ENCODE results near the gene DCUN1D2. TPM values are rescaled to one million over a fixed set of nuclear protein-coding genes. Genes with fewer than 3 reads are reported as not detected.

DCUN1D2 gene
- total RNA-seq, 4 donors from 2014 or later = 18.7 to 28.4 (median 20.2) TPM

- Histone ChIP-seq H3K4me1 (no peaks in the 10 kb centered on the region), H3K27me3 (no peaks in the 10 kb centered on the region), H3K27ac (no peak overlapping the region), H3K9me3 (no peaks in the 10 kb centered on the region), H3K4me3 (no peak overlapping the region), H3K36me3 (peaks cover 0 to 4% (median 0%) of the 10 kb centered on the region in 4 donors)
- TF ChIP-seq CTCF (IDR thresholded peaks at IDR 0.05) (no peak), POLR2AphosphoS5 (IDR thresholded peaks at IDR 0.05) (no peak), POLR2A (IDR thresholded peaks at IDR 0.05) (no peak), EP300 (IDR thresholded peaks at IDR 0.05; ENCODE audit: low read depth) (no peak)
- in situ Hi-C loops (cut with MboI; ENCODE audit: low pct_ligation_motif_present in 1 of 4, low pct_unique_long_range_greater_than_20kb in 1 of 4, low sequenced_read_pairs in 3 of 4) (no loop called here), intact Hi-C loops (cut with DNase I; ENCODE audit: low total_unique reads) (no loop called here)
- DNase-seq = no peak
- 96% methylated on average over 14 of the region's 14 CpGs; no CpG with 5 or more reads in 1 of the 2 donors for WGBS, 2 donors (ENCODE audit: low coverage in 1 of 2)
These were observed 29.0 kb upstream of the DCUN1D2 start for GRCh38 chr13:113519556-113519955.

DNA sequence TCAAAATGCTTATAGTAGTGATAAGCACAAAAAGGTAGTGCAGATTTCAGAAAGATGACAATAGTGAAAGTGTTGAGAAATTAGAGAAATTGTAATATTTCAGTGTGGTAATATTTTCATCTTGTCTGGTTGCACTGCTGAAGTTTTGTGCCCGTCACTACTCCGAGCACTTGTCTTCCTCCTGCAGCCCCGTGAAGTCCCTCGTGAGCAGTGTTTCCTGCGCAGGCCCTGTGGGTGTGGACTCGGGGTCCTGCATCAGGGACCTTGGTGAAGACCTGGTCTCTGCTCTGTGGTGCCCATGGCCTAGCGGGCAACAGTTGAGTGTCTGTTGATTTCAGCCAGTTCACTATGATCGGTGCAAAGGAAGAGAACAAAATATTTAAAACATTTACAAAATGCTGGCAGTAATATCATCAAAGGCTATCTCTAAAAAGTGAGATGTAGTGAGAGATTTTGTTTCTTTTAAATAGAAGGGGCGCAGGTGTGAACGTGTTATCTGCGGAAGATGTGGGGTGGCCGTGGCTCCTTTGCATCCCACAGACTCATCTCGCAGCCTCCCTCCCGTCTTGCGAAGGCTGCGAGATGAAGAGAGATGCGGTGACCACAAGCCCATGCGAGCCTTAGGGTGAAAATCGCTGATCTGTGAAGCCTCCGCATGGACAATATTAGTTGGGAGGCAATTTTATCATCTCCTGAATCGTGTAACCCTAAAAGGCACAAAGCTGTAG, 27.7 kb upstream of the DCUN1D2 start:
- Histone ChIP-seq H3K27ac (no peak overlapping the region), H3K4me1 (no peaks in the 10 kb centered on the region), H3K4me3 (no peak overlapping the region), H3K9me3 (no peaks in the 10 kb centered on the region), H3K36me3 (no peaks in the 10 kb centered on the region), H3K27me3 (no peaks in the 10 kb centered on the region)
- WGBS, 2 donors (ENCODE audit: low coverage in 1 of 2) = 71 to 94% methylated on average over 9 to 21 of the region's 21 CpGs
- in situ Hi-C loops (cut with MboI; ENCODE audit: low pct_ligation_motif_present in 1 of 4, low pct_unique_long_range_greater_than_20kb in 1 of 4, low sequenced_read_pairs in 3 of 4) (no loop called here), intact Hi-C loops (cut with DNase I; ENCODE audit: low total_unique reads) (no loop called here)
- TF ChIP-seq EP300 (IDR thresholded peaks at IDR 0.05; ENCODE audit: low read depth) (no peak), CTCF (IDR thresholded peaks at IDR 0.05) (no peak), POLR2AphosphoS5 (IDR thresholded peaks at IDR 0.05) (no peak), POLR2A (IDR thresholded peaks at IDR 0.05) (no peak)
- DNase-seq = no peak

DNA sequence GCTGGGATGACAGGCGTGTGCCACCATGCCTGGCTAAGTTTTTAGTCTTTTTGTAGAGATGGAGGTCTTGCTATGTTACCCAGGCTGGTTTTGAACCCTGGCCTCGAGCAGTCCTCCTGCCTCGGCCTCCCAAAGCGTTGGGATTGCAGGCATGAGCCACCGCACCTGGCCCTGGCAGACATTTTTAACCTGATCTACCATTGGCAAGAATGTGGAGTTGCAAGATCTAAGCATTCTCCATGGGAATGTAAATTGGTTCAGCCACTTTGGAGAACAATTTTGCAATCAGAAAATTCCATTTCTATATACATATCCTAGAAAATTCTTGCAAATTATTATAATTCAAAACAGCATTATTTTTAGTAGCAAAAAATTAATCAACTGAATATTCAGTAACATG, 24.3 kb upstream of the DCUN1D2 start:
- Histone ChIP-seq H3K27me3 (no peaks in the 10 kb centered on the region), H3K27ac (no peak overlapping the region), H3K9me3 (no peaks in the 10 kb centered on the region), H3K4me1 (no peaks in the 10 kb centered on the region), H3K4me3 (no peak overlapping the region), H3K36me3 (peaks cover 0 to 14% (median 6%) of the 10 kb centered on the region in 4 donors)
- WGBS, 2 donors (ENCODE audit: low coverage in 1 of 2) = 88 to 90% methylated on average over 2 to 5 of the region's 5 CpGs
- in situ Hi-C loops (cut with MboI; ENCODE audit: low pct_ligation_motif_present in 1 of 4, low pct_unique_long_range_greater_than_20kb in 1 of 4, low sequenced_read_pairs in 3 of 4) = no loop called here
- no peak for DNase-seq
- TF ChIP-seq POLR2AphosphoS5 (IDR thresholded peaks at IDR 0.05) (no peak), EP300 (IDR thresholded peaks at IDR 0.05; ENCODE audit: low read depth) (no peak), POLR2A (IDR thresholded peaks at IDR 0.05) (no peak), CTCF (IDR thresholded peaks at IDR 0.05) (no peak)
- intact Hi-C loops (cut with DNase I; ENCODE audit: low total_unique reads) = no loop called here

DNA sequence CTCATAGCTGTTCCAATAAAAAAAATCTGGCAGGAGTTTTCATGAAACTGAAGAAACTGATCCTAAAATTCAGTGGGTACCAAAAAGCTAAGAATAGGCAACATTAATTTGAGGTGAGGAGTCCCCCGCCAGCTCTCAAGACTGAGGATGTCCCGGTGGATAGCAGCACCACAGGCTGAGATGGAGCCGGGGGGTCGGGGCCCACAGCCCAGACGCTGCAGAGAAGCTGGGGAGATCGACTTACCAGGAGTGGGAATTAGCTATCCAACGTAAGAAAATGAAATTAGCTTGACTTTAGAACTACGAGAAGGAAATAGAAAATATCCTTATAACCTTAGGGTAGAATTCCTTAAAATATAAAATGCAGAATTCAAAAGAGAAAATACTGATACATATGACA, 23.2 kb upstream of the DCUN1D2 start:
- in situ Hi-C loops (cut with MboI; ENCODE audit: low pct_ligation_motif_present in 1 of 4, low pct_unique_long_range_greater_than_20kb in 1 of 4, low sequenced_read_pairs in 3 of 4) (no loop called here), intact Hi-C loops (cut with DNase I; ENCODE audit: low total_unique reads) (no loop called here)
- H3K9me3 ChIP-seq = no peaks in the 10 kb centered on the region
- WGBS, 2 donors (ENCODE audit: low coverage in 1 of 2) = 86 to 92% methylated on average over 2 to 8 of the region's 8 CpGs
- TF ChIP-seq POLR2AphosphoS5 (IDR thresholded peaks at IDR 0.05) (no peak), CTCF (IDR thresholded peaks at IDR 0.05) (no peak)
- no peak for DNase-seq
- H3K27me3 ChIP-seq = no peaks in the 10 kb centered on the region
- no peak overlapping the region for H3K27ac ChIP-seq
- peaks cover 0 to 14% (median 6%) of the 10 kb centered on the region in 4 donors for H3K36me3 ChIP-seq
- H3K4me3 ChIP-seq = no peak overlapping the region
- H3K4me1 ChIP-seq = no peaks in the 10 kb centered on the region

Data from transverse colon (tissue), 4 donors.